ENCODE data around the gene IFIT1.
"Not testable (repeated sequence)": the region's sequence is repeated elsewhere in the genome, so short reads cannot be mapped to it uniquely, and the experiment has no call there.

IFIT1 gene

DNA sequence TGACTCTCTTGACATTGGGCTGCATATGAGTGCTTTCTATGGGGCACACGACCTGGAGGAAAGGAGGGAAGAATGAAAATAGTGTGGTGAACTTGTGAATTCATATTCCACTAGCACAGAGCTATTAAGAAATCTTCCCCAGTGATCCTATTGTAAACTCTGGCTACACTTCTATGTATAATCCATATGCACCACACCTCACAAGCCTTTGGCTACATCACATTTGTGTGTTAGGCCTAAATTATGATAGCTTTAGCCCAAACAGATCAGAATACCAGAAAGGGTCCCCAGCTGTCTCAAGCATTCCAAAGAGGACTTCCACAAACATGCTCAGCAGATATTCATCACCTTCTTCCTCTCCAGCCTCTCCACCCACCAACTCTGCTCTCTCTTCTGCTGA, 24.3 kb upstream of the IFIT1 start:
- no peak for DNase-seq

DNA sequence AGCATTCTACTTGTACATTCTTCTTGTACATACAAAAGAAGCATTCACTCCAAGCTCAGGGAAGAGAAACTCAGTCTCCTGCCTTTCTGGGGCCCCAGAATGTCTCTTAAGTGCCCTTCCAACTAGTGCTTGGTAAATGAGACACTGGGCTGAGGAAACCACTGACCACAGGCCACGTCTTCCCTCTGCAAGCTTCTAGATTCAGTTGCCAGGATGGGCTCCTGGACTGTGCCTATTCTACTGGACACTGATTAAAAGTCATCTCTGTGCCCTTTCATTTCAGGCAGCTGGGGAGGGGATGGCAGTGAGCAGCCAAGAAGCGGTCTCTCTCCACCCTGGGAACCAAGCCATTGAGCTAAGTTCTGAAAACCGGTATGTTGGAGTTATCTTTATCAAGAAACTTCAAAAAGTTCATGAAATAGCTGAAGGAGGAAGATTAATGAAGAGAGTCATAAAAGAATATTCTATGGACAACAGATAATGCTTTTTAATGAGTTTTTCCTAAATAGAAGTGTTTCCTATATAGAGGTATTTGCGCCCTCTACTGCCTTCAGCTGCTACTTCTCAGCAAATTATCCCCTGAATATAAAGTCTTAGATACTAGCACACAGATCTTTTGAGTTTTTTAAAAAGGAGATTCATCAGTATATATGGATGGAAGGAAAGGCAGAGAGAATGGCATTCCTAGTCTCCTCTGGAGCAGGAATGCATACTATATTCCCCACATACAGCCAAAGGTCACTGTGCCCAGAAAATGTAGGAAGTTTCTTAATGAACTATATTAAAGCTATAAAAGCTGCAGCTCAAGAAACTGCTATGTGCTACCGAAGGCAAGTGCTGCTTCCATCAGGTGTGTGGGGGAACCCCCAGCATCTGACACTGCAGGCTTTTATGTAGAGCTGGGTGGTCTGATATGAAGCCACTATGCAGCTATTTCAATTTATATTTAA, 23.0 kb upstream of the IFIT1 start:
- DNase-seq, result no peak

DNA sequence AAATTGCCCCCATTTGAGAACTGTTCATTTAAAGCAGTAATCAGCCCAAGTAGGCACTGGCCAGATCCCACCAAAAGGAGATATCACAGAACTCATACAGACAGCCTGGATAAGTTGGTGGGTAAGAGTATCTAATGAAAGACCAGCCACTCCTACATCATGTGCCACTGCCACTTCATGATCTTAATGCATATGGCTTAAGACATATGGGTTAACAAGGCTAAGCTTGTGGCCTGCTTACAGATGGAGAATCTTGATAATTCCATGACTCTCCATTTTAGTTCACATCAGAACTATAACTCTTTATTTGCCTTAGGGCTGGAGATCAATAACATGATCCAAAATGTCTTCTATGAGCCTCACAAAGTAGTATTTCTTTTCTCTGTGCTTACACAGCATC, 21.3 kb upstream of the IFIT1 start:
- DNase-seq, result no peak

DNA sequence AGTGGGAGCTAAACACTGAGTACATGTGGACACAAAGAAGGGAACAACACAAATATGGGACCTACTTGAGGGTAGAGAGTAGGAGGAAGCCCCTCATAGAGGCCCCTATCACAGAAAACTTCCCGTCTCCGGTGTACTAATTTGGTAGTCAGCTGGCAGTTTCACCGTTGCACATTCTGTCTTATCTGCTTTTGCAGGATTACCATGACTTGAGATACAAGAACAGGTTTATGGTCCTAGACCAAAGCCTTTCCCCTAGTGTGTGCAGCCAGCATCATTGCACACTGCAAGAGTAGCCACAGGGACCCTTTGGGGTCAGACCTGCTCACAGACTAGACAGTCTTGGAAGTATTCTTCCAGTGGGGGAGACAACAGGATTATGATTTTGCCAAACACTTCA, 20.4 kb upstream of the IFIT1 start:
- no peak for DNase-seq

DNA sequence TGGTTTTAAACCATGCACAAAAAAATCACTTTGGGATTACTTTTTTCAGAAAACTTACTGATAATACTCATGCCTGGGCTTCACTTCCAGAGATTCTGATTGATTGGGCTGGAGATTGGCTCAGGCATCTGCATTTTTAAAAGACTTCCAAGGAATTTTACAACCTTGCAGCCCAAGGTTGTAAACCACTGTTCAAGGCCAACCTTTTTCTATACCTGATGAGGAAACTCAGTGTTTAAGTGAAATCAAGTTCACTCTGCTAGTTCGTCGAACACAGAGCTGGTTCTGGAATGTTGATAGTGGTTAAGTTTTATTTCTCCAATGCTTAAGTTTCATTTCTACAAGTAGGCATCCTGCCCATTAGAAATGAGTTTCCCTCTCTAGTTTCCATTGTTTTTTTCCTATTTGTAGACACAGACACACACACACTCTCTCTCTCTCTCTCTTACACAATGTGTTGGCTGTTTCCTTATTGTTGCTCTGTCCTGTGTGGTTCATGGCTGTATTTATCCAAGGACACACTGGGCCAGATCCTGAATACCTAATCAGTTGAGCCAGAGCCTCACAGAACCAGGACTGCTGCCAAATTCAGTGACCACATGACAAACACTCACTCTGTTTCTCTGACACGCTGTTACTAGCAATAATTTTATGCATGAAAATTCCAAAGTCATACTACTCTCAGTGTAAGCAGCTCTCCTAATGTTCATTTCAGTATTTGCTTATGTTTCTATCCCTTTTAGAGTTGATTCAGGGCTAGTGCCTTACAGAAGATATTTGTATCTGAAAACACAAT, 18.3 kb upstream of the IFIT1 start:
- DNase-seq, result no peak

DNA sequence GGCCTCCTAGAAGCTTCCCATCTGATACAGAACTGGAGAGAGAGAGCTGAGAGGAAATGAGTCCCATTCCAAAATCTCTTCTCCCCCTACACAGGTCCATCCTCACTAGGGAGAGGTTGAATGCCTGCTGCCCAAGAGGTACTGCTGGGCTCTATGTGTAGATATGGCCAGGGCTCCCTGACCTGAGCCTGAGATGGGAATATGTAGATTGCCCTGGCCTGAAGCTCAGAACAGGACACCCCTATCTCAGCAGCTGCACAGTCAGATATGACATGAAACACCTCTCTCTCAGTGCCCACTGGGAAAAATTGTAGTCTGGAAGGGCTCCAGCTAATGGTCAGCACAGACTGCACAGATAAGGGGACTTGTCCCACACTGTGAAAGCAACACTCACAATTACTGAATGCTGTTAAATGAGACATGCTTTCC, 17.7 kb upstream of the IFIT1 start:
- no peak for DNase-seq

DNA sequence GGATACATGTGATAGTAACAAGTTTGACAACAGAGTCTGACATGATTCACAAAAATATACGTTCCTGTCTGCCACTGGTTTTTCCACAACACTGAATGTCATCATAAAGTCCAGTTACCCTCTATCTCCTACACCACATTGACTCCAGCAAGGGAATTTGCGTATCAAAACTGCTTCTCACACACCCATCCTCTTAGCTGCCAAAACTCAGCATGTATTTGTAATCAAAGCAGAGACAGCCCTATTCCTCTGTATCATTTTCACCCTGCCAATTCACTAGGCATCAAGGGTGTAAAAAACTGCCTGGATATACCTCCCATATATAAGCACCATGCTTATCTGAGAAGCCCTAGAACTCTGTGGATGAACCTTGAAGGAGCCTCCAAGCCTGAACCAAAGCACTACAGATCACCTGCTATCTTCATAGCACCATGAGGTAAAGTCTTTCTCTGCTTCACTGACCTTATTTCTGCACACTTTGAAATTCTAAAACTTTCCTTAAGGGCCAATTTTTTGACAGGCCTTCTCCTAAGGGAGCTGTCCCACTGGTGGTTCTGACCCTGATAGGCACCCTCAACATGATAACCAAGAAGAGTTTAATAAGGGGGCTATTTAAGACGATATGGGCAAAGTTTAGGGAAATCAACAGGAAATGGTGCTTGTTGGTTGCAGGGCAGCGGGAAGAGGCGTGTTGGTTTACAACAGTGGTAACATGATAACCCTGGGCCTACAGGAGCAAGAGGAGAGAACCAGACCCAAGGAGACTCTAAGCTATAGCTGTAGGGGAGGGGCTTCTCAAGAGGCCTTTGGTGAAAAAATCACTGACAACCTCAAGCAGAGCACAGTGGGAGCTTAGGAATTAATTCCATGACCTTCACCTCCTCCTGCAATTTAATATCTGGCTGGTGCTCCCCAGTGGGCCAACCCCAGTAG, 14.5 kb upstream of the IFIT1 start, which contains the start of gene IFIT1B:
IFIT1B (plus strand) TSS at position 352 of the 933 bp plus-strand sequence; CDS start at position 432, 80 bp downstream.
- no peak for DNase-seq

DNA sequence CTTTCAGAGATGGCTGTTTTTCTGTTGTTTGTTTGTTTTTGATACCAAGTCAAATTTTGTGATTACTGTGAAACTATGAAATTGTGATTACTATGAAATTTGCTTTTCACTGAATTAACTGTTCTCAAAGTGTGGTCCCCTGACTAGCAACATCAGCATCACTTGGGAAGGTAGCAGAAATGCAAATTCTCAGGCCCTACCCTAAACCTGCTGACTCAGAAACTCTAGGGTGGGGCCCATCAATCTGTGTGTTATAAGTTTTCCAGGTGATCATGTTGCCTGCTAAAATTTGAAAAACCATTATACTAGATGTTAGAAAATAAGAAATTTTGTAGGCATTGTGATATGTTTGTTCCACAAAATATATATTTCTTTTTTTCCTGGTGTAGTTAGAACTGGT, 13.3 kb upstream of the IFIT1 start:
- DNase-seq, result no peak

DNA sequence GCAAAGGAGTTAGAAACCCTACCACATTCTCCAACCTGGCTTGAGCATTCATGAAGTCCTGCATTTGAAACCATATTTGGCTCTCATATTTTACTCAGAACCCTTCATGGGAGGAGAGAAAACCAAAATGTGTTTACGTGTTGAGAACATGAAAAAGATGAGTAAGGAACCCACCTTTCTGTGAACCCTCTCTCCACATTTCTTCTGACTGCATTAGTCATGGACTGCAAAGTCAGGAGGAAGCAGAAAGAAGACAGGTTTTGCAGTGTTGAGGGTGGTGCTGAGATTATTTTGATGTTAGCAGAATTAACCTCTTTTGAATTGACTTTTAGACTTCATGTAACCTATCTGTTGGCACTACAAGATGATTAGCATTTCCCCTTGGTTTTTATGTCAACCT, 9.7 kb upstream of the IFIT1 start:
- DNase-seq, result no peak

DNA sequence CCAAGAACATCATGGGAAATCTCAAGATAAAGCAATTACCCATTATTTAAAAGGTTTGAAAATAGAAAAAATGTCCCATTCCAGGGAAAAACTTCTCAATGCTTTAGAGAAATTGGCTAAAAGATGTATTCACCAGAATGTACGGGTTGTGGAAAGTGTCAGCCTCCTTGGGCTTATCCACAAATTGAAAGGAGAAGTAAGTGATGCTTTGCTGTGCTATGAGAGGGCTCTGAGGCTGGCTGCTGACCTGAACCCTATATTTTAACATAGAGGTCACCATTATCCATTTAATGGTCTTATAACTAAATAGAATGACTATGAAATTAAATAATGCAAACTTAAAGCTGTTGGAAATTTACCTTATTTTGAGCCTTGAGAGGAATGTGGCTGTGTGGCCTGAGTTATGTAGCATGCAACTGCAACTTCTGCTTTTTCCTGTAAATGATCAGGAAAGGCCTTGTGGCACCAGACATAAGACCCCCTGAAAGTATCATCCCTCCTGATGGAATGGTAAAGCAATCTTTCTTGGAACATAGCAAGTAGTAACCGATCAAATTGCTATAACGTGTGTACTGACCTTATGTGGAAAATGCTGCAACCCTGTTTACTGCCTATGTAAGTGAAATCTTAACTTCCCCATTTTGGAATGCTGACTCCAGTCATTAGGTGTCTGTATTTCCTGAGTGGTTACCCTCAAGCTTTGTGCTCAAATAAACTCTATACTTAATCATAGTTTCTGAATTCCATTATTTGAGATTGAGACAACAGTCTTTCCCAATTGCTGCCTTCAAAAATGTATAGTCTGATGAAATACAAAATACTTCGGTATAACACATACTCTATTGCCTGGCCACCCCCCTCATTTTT, 7.7 kb upstream of the IFIT1 start:
- no peak for DNase-seq

DNA sequence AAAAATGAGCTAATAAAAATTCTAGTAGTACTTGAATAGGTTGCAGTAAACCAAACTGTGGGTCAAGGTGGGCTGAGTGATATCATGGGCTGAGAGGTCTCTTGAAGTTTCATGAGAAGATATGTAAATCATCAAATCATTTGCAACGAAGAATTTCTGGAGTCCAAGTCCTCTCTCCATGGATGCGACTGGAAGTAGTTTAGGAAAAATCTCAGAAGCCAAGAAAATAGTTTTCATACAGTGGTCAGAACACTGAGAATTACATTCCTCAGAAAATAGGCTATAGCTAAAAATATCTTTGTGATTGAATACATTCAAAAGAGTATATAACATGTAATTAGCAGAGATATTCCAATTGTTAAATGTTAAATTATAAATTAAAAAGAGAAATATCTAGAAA, 3.6 kb upstream of the IFIT1 start:
- DNase-seq, result no peak

DNA sequence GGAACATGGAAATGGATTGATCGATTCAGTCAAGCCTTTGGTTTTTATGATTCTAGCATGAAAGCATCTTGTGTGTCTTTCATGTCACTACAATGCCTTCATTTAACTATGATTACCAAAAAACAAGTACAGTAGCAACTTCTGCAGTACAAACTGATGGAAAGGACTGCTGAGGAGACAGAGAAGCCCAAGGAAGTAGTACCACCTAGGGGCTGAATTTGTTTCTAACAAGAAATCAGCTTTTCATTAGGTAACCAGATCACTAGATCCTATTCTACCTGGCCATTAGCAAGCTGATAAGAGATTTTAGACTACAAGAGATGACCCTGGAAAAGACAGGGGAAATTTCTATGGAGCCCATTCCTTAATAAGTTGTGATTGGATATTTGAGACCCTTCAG, 3.2 kb upstream of the IFIT1 start:
- no peak for DNase-seq

DNA sequence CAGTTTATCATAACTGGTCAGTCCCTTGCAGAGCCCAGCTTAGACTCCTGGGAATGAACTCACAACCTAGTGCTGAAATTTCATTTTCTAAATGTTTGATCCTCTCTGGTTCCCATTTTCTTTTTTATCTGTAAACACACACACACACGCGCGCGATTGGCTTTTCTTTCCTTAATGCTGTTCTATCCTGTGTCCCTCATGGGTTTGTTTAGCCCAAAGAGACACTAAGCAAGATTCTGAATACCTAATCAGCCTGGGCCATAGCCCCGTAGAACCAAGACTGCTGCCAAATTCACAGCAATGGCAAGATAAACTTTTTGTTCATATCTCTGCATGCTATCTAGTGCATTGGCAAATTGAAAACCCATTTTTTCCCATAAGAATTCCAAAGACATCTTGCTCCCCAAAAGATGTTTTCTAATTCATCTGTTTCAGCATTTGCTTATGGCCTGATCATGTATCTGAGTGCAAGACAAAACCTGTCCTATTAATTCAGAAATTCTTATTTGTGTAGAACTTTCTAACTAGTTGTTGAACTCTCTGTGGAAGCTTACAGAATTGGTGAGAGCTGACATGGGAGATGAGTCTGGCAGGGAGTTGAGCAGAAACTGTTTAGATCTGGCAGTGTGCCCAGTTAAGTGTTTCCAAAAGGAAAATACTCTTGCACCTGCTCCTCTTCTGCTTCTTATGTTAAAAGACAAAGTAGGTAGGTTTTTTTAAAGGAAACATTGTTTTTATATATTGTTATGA, 1.8 kb upstream of the IFIT1 start:
- DNase-seq, result no peak

DNA sequence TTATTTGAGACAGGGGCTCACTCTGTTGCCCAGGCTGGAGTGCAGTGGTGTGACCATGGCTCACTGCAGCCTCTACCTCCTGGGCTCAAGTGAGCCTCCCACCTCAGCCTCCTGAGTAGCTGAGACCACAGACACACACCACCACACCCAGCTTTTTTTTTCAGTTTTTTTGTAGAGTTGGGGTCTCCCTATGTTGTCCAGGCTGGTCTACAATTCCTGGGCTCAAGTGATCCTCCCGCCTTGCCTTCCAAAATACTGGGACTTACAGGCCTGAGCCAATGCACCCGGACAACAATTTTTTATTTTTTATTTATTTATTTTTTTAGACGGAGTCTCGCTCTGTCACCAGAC, 1.2 kb upstream of the IFIT1 start:
- DNase-seq, result not testable (repeated sequence)

DNA sequence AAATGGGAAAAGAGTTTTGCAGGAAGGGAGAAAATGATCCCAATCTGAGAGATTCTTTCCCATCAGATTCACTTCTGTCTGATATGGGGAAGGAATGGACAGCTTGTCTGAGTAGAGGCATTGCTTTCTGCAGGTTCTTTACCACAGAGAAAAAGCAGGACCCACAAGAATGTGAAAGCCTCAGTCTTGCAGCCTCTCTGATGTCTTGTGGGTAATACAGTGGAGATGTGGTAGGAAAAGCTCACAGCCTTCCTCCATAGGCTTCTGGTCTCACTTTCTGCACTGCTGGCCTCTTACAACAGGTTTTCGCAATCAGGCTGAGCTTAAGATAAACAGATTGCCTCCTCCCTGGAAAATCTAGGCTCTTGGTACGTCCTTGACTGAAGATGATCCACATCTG, 551 bp downstream of the IFIT1 start:
- DNase-seq, result no peak

DNA sequence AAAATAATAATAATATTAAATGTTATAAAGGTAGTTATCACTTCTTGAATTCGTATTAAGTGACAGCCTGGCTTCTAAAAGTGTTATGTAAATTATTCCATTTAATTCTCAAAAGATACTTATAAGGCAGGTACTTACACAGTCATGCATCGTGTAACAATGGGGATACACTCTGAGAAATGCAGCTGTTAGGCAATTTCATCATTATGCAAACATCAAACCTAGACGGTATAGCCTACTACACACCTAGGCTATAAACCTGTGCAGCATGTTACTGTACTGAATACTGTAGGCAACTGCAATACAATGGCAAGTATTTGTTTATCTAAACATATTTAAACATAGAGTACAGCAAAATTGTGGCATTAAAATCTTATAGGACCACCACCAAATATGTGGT, 1.5 kb downstream of the IFIT1 start:
- no peak for DNase-seq

DNA sequence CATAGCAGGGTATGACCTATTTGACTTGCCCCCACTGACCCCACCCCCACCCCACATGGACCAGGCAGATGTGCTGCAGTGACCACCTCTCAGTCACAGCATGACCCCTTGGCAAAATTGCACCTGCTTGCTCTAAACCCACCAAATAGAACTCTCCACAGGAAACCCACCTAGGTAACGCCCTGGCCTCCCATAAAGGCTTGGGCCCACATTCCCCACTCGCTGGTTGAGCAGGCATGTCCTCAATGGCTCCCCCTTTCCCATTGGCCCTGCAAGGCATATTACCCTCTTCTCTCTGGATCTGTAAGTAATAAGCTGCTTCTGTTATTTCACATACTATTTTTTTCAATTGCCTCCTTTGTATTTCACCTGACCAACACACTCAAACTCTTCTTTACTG, 2.7 kb downstream of the IFIT1 start:
- no peak for DNase-seq

DNA sequence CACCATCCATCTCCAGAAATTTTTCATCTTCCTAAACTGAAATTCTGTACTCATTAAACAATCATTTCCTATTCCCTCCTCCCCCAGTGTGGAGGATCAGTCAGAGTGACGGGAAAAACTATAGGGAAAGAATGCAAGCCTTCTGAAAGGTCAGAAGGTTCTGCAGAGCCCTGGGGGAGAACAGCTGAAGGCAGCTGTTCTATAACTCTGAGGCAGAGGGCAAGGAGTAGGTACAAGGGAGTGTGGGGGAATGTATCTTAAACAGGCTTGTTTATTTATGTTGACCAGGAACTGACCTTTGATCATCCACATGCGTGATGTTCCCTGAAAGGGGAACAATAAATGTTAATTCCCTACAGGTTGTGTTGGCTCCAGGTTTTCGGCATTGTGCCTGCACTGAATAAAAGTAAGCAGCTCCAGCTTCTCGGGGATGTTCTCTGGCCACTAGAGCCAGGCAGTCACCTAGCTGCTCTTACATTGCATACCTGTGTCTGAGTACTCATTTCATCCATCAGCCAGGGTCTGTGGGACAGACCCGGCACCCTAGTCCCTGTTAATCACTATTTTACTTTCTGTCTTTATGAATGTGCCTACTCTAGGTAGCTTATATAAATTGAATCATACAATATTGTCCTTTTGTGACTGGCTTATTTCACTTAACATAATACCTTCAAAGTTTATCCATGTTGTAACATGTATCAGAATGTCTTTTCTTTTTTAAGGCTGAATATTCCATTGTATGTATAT, 5.8 kb downstream of the IFIT1 start:
- DNase-seq, result no peak

DNA sequence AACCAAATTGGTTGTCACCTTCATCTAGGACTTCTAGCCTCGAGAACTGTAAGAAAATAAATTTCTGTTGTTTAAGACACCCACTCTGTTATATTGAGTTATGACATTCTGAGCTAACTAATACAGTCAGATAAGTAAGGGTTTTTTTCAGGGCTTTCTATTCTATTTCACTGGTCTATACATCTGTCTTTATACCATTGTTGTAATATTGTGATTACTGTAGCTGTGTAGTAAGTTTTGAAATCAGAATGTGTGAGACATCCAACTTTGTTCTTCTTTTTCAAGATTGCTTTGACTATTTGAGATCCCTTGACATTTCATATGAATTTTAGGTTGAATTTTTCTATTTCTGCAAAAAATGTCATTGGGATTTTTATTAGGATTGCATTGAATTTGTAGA, 7.5 kb downstream of the IFIT1 start:
- DNase-seq, result no peak

DNA sequence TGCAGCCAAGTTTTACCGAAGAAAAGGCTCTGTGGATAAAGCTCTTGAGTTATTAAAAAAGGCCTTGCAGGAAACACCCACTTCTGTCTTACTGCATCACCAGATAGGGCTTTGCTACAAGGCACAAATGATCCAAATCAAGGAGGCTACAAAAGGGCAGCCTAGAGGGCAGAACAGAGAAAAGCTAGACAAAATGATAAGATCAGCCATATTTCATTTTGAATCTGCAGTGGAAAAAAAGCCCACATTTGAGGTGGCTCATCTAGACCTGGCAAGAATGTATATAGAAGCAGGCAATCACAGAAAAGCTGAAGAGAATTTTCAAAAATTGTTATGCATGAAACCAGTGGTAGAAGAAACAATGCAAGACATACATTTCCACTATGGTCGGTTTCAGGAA, 10.6 kb downstream of the IFIT1 start:
- no peak for DNase-seq
